ENCODE results near the gene FAM8A1.
A peak's percentile ranks its signal among the peaks of the same experiment; 100 is the strongest.

FAM8A1 gene

DNA sequence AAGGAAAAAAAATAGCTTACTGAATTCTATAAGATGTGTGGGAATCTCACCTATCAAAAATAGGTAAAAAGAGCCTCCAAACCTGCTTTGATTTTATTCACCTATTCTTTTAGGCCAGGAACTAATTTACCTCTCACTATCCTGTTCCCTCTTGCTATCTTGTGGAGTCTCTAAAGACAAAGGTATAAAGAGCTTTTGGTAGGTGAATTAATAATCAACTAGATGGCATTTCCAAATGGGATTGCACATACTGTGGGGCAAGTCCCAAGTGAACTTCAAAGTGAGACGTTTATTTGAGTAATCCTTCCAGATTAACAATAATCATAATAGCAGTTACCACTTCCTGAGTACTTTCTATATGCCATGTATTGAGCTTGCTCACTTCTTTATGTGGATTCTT, 2.8 kb downstream of the FAM8A1 start:
- no peak for DNase-seq

DNA sequence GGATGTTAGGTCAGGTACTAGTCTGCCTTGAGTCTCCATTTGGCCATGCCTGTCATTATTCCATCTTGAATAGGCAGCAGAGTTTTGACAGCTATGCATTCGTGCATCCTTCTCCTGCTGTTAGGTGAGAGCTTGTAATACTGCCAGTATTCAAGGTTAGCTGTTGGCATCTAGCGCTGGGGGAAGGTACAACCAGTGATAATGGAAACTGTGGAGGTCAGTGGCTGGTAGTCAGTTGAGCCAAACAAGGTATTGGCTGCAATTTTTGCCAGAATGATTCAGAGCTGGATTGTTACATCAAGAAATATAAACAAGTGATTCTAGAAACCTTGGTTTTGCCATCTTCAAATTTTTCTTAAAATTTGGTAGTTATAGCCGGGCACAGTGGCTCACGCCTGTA, 6.5 kb downstream of the FAM8A1 start:
- DNase-seq: no peak

DNA sequence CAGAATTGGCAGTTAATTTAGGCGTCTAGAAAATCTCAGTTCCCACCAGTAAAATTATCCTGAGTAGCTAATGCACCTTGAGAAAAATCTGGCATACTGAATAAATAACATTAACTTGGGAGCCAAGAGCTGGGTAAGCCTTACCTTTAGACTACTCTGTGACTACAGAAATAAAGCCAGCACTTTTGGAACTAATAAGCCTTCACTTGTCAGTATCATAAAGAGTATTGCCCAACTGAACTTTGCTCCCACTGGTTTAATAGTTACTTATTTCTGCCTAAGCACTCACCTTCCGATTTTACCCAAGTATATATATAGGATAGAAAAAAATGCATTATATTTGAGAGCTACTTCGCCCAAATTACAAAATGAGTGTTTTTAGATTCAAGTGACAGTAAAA, 10.7 kb downstream of the FAM8A1 start:
- no peak for DNase-seq

DNA sequence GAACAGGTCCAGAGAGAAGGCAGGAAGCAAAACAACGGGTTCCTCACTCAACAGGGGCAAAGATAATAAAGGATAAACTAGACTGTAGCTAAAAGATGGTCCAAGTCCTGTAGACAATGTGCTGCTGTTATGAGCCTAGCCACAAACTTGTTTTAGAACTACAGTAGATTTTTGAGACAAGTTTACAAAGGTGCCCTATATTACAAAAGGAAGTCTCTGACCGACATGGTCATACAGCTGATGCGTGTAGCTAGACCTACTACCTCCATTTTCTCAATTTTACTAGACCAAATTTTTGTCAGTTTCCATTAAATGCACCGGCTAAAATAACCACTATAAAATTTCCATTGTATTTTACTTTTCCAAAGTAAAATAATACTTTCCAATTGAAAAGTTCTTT, 11.9 kb downstream of the FAM8A1 start:
- DNase-seq: no peak

DNA sequence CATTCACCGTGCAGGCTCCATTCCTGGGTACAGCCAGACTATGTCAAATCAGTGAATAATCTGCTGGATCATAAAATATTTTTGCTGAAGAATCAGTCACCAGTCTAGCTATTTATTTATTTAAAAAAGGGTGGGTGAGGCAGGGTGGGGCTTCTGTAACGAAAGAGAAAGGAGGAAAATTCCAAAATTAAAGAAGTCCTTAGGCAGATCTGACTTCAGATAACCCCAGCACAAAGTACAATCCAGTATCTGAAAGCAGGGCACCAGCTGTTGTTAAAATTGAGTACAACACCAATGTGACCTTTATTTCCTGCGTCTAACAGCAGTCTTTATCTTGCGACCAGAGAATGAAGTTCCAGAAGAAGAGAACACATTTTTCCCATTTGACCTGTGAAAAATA, 15.7 kb downstream of the FAM8A1 start:
- no peak for DNase-seq

DNA sequence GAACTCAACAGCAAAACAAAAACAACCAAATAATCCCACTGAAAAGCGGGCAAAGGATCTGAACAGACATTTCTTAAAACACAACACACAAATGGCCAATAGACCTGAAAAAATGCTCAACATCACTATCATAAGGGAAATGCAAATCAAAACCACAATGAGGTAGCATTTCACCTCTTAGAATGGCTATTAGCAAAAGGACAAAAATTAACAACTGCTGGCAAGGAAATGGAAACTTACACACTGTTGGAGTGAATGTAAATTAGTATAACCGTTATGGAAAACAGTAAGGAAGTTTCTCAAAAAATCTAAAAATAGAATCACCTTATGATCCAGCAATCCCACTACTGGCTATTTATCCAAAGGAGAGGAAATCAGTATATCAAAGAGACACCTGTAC, 20.9 kb downstream of the FAM8A1 start:
- DNase-seq: no peak

DNA sequence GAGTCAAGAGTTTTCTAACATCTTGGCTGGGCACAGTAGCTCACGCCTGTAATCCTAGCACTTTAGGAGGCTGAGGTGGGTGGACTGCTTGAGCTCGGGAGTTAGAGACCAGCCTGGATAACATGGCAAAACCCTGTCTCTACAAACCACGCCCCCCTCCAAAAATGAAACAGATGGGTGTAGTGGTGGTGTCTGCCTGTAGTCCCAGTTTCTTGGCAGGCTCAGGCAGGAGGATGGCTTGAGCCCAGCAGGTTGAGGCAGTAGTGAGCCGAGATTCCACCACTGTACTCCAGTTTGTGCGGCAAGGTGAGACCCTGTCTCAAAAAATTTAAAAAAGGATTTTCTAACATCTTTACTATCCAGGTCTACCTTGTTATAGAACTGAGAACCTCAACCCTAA, 22.0 kb downstream of the FAM8A1 start:
- no peak for DNase-seq

DNA sequence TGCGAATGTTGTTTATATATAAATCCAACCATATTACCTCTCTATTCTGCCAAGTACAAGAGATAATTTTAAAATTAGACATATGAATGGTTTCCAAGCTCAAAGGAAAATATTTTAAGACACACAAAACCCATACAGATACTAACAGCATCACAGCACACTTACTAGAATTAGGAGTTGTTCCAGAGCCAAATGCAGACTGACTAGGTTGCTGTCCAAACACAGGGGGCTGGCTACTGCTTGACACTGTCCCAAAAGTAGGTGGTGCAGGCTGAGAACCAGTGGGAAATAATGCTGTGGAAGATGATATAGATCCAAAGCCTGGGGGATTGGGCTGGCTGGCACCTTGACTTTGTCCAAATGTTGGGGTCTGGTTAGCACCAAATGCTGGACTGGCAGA, 24.3 kb downstream of the FAM8A1 start:
- no peak for DNase-seq

DNA sequence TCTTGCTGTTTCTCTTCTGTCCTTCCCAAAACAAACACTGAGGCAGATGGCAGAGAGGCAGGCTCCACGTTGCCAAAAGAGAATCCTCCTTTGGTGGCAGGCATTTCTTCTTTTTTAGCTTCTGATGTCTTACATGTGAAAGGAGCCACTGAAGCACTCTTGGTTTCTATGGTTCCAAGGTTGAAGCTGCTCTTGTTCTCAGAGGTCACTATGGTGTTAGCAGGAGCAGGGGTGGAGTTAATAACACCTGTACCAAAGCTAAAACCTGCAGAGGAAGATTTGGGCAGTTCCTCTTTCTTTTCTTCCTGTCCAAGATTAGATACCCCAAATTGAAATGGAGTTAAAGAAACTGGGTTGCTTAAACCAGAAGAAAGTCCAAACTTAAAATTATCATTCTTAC, 28.8 kb downstream of the FAM8A1 start:
- DNase-seq: peak; percentile 69

DNA sequence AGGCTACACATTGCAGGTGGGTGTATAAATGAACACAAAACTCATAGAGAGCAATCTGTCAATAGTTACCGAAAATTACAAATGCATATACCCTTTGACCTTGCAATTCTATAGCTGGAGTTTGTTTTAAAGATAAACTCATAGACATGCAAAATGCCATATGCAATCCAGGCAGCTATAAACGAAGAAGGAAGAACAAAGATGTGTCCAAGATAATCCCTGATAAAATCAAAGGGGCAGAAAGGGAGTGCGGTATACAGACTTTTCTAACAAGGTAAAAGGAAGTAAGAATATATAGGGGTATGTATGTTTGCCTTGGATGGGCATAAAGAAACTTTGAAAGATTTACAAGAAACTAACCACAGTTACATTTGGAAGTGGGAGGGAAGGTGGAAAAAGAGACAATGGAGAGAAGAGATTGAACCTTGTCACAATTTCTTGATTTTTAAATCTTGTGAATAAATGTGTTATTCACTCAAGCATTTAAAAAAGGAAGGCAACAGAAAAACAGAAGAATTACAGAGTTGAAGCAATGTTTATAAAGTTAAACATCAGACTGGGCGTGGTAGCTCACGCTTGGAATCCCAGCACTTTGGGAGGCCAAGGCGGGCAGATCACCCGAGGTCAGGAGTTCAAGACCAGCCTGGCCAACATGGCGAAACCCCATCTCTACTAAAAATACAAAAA, 29.9 kb downstream of the FAM8A1 start:
- no peak for DNase-seq

DNA sequence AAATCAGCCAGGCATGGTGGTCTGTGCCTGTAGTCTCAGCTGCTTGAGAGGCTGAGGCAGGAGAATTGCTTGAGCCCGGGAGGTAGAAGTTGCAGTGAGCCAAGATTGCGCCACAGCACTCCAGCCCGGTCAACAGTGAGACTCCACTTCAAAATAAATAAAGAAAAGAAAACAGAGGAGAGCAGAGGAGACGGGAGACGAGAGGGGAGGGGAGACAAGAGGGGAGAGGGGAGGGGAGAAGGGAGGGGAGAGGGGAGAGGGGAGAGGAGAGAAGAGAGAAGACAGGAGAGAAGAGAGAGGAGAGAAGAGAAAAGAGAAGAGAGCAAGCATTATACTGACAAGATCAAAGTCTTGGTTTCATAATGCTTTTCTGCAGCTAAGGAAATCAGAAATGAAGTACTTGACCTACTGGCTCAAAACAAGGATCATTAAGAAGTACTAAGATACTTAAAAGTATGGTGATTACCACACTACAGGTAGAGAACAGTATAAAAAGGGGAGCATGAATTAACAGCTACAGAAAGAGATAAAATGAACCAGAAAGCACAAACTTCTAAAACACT, 30.5 kb downstream of the FAM8A1 start:
- DNase-seq: no peak

DNA sequence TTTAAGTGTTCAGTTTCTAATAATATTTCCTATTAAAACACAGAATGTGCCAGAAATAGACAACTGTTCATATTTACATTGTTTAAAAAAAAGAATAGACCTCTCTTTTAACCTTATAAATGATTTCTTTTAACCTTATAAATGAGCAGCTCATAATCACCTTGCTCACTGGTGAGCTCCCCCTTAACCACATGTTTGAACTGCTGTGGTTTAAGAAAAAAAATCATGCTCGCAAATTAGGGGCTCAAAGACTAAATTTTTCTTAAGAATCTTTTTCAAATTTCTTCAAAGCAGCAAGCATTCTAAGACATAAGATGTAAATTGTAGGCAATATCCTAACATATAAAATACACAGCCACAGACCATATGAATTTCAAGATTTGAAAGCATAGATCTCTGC, 32.8 kb downstream of the FAM8A1 start:
- DNase-seq: no peak

DNA sequence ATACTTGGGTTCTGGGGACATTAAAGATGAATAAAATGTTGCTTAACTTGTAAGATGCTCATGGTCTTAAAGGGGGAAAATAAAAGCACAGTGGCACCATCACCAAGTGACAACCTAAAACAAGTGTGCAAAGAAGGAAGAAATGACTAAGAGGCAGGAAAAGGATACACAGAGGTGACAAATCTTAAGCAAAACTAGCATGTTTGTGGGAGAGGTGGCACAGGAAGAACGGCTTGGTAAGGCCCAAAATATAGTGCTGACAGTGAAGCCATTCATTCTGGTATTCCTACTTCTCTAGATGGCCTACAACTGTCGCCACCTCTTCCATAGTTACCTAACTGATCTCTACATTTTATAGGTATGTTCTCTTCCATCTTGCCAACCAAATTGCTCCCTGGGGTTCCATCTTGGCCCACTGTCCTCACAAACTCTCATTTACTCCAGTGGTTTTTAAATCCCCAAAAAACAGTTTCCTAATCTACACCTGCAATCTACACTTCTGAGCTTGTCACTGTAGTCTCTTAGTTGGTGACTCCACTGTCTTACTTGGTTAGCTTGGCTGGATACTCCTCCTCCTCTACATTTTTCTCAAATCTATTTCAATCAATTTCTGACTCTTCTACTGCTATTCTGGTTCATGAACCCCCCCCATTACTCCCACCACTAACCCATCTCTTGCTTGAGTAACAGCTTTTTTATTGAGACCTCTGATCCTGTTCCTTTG, 33.5 kb downstream of the FAM8A1 start:
- DNase-seq: no peak

DNA sequence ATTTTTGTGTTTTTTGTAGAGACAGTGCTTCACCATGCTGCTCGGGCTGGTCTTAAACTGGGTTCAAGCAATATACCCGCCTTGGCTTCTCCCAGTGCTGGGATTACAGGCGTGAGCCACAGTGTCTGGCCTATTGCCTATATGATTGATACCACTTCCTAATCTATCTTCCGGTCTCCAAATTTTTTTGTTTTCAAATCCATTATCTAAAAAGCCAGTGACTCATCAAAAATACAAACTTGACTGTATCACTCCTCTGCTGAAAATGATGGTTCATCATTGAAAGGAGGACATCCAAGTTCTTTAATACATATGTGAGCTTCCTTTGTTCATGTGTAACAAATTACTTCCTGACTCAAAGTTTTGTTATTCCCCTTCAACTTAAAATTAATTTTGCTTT, 35.5 kb downstream of the FAM8A1 start:
- no peak for DNase-seq

DNA sequence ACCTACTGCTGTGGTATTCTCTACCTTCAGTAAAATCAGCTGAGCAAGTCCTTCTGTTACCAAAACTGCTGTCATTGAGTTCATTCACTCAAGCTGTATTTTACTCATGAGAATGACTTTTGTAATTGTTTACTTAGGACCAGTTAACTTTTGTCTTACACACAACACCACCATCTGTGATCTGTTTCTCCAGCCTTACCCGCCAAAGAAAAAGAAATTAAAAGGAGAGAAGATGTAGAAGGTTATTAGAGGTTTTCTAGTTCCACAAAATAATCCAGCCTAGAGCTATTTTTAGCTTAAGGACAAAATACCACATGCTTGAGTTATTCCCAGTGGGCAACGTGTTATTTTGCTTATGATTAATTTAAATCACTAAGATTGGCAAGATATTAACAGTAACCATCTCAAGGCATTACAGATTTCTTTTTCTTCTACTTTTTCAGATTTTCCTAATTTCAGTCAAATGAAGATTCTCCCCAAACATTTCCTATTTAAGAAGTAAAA, 38.2 kb downstream of the FAM8A1 start:
- no peak for DNase-seq

DNA sequence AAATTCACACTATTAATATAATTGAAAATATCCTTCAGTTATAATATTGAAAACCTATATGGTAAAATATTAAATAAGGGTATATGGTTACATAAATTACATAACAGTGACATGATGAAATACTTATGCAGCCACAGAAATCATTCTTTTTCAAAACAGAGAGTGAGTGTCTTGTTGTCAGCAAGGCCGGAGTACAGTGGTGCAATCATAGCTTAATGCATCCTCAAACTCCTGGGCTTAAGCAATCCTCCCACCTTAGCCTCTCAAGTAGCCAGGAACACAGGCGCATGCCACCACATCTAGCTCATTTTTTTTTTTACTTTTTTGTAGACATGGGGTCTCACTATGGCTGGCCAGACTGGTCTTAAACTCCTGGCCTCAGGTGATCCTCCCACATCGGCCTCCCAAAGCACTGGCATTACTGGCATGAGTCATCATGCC, 40.4 kb downstream of the FAM8A1 start:
- no peak for DNase-seq

DNA sequence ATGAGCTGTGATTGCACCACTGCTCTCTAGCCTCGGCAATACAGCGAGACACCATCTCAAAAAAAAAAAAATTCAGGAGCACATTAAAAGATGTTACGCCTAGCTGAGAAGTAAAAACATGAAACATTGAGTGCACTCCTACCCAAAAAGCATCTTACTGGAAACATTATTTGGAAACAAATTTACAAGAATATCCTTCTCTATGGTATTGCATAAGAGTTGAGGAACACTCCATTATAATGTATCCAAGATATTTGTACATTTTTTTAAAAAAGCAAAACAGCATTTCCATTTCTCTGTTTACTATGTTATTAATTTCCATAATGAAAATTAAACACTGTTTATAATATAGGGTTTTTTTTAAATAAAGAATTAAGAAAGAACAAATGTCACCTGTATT, 48.6 kb downstream of the FAM8A1 start:
- DNase-seq: no peak

DNA sequence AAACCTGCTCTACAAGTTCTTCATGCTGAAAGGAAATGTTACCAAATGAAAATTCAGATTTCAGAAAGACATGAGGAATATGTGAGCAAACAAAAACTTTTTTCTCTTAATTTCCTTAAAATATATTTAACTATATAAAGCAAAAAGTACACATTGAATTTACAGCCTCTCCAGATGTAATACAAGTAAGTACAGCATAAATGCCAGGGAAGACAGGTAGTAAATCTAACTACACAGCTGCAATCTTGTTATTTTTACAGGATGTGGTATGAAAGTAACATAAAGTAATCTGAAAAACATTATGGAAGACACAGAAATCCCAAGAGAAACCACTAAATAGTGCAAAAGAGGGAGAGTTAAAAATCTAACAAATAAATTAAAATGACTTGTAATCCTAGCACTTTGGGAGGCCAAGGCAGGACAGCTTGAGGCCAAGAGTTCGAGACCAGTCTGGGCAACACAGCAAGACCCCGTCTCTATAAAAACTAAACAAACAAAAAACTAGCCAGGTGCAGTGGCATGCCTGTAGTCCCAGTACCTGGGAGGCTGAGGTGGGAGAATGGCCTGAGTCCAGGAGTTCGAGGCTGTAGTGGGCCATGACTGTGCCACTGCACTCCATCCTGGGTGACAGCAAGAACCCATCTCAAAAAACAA, 50.7 kb downstream of the FAM8A1 start:
- DNase-seq: no peak

DNA sequence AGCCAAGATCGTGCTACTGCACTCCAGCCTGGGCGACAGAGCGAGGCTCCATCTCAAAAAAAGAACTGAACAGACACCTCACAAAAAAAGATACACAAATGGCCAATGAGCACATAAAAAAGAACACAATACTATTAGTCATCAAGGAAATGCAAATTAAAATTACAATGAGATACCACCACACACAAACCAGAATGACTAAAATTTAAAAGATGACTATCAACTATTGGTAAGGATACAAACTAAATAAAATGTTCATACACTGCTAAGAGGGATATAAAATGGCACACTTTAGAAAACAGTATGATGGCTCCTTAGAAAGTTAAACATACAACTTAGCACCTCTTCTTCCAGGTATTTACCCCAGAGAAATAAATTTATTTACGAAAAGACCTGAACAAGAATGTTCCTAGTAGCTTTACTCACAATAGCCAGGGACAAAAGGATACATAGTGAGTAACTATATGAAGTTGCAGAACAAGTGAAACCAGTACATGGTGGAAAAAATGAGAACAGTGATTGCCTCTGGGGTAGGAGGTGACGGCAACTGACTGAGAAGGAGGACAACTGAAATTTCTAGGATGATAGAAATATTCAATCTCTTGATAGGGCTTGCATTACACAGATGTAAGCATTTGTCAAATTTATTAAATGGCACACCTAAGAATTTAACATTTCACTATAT, 53.2 kb downstream of the FAM8A1 start:
- DNase-seq: no peak

DNA sequence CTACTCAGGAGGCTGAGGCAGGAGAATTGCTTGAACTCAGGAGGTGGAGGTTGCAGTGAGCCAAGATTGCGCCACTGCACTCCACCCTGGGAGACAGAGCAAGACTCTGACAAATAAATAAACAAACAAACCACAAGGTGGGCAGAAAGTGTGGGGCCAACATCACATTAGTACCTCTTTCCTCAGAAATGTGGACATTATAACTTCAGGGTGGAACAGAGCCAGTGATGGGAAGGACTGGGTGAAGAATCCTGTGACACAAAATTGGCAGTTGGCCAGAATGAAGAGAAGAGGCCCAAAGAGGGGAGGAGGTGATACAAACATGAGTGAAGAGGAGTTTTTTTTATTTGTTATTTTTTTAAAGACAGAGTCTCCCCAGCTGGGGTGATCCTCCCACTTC, 56.0 kb downstream of the FAM8A1 start:
- DNase-seq: peak; percentile 29

DNA sequence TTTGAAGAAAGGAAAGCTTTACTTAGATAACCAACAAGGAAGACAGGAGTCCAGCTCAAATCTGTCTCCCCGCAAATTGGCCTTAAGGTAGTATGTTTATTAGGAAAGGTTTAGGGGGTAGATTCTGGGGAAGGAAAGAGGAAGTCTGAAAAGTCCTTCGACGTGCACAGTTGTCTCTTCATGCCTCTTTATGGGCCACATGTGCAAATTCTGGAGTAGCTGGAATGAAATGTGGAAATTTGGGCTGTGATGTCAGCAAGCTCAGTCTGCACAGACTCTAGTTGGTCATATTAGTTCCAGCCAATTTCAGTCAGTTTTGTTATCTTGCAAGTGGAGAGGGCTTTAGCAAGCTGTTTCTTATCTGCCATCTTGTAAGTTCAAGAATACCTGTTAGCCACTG, 56.5 kb downstream of the FAM8A1 start:
- DNase-seq: no peak
